HEK293 (cell line): ENCODE data around the gene GTPBP1.
A peak's percentile ranks its signal among the peaks of the same experiment; 100 is the strongest.

ENCODE experiments used
- CTCF ChIA-PET: fragments of 350-600 bp; formaldehyde crosslinking; extraction: SDS; loops from one replicate; lab custom pipeline; 2021; ENCODE audit warnings: antibody characterized with exemption; lab: Yijun Ruan, JAX
- POLR2A ChIA-PET: fragments of 300-600 bp; formaldehyde crosslinking; extraction: SDS; loops from one replicate; lab custom pipeline; 2020; ENCODE audit warnings: antibody characterized with exemption, inconsistent platforms; lab: Yijun Ruan, JAX
- H3K27ac ChIP-seq: fragments of 200-500 bp; sonication (Bioruptor generic); 2 replicates; pipeline ENCODE4 v1.5.1; 2014; ENCODE audit warnings: low read depth, low read length, control low read depth, inconsistent platforms; ENCODE audit errors: extremely low read depth
- H3K36me3 ChIP-seq, 2 experiments: fragments of 200-500 bp in 1 of 2; sonication (Bioruptor generic) in 1 of 2; 1 replicate in 1 of 2; 2 replicates in 1 of 2; pipeline ENCODE4 v1.5.1; 2014 to 2017; ENCODE audit warnings: inconsistent platforms in 2 of 2, low read length in 2 of 2; ENCODE audit not compliant: control insufficient read depth in 2 of 2, insufficient read depth in 1 of 2
- H3K4me1 ChIP-seq: fragments of 200-500 bp; sonication (Bioruptor generic); 2 replicates; pipeline ENCODE4 v1.5.1; 2014; ENCODE audit warnings: mild to moderate bottlenecking, low read length, inconsistent platforms; ENCODE audit not compliant: control insufficient read depth, insufficient read depth
- H3K4me3 ChIP-seq: 2 replicates; pipeline ENCODE4 v1.5.1; 2011; ENCODE audit warnings: low read depth, mild to moderate bottlenecking, control low read depth, low read length, moderate library complexity
- H3K9me3 ChIP-seq: fragments of 200-500 bp; sonication (Bioruptor generic); 2 replicates; pipeline ENCODE4 v1.5.1; 2014; ENCODE audit warnings: low read depth, low read length, inconsistent platforms; ENCODE audit not compliant: control insufficient read depth, insufficient read depth
- HOXC10 ChIP-seq: sonication (generic); formaldehyde crosslinking; IDR thresholded peaks from 2 replicates; pipeline ENCODE4 v1.8.1; 2023; ENCODE audit warnings: mild to moderate bottlenecking, missing genetic modification reagents
- HOXD13 ChIP-seq: sonication (generic); formaldehyde crosslinking; IDR thresholded peaks from 2 replicates; pipeline ENCODE4 v1.8.0; 2022; ENCODE audit warnings: missing genetic modification reagents, borderline replicate concordance
- PRDM10 ChIP-seq: fragments of 450-650 bp; formaldehyde crosslinking; IDR thresholded peaks from 2 replicates; pipeline ENCODE4 v1.5.1; 2016; ENCODE audit warnings: missing biosample characterization, missing genetic modification characterization
- PRDM2 ChIP-seq: fragments of 450-650 bp; formaldehyde crosslinking; IDR thresholded peaks from 2 replicates; pipeline ENCODE4 v1.5.1; 2016; ENCODE audit warnings: missing biosample characterization, missing genetic modification characterization, borderline replicate concordance
- SP7 ChIP-seq: fragments of 450-650 bp; formaldehyde crosslinking; IDR thresholded peaks from 2 replicates; pipeline ENCODE4 v1.5.1; 2016; ENCODE audit warnings: missing biosample characterization, missing genetic modification characterization
- ZFP69B ChIP-seq: fragments of 450-650 bp; formaldehyde crosslinking; IDR thresholded peaks from 2 replicates; pipeline ENCODE4 v1.5.1; 2016; ENCODE audit warnings: missing biosample characterization, missing genetic modification characterization
- ZNF133 ChIP-seq: fragments of 450-650 bp; formaldehyde crosslinking; IDR thresholded peaks from 2 replicates; pipeline ENCODE4 v1.5.1; 2016; ENCODE audit warnings: missing biosample characterization, missing genetic modification characterization
- ZNF148 ChIP-seq: fragments of 450-650 bp; formaldehyde crosslinking; IDR thresholded peaks from 2 replicates; pipeline ENCODE4 v1.5.0; 2017; ENCODE audit warnings: missing biosample characterization, missing genetic modification characterization, borderline replicate concordance
- ZNF26 ChIP-seq: fragments of 450-650 bp; formaldehyde crosslinking; IDR thresholded peaks from 2 replicates; pipeline ENCODE4 v1.5.1; 2016; ENCODE audit warnings: missing biosample characterization, missing genetic modification characterization
- ZNF274 ChIP-seq, 2 experiments: fragments of 200-500 bp in 1 of 2; fragments of 450-650 bp in 1 of 2; sonication (Bioruptor generic) in 1 of 2; formaldehyde crosslinking in 1 of 2; IDR thresholded peaks; 2 replicates each; pipeline versions ENCODE4 v1.5.1 to v1.6.1; 2014 to 2016; ENCODE audit warnings: borderline replicate concordance in 1 of 2, inconsistent platforms in 1 of 2, low read length in 1 of 2, missing biosample characterization in 1 of 2, missing genetic modification characterization in 1 of 2
- ZNF302 ChIP-seq: fragments of 450-650 bp; formaldehyde crosslinking; IDR thresholded peaks from 2 replicates; pipeline ENCODE4 v1.5.1; 2016; ENCODE audit warnings: missing biosample characterization, missing genetic modification characterization, low read depth
- ZNF311 ChIP-seq: fragments of 450-650 bp; formaldehyde crosslinking; IDR thresholded peaks from 2 replicates; pipeline ENCODE4 v1.5.1; 2017; ENCODE audit warnings: missing biosample characterization, missing genetic modification characterization, borderline replicate concordance
- ZNF366 ChIP-seq: fragments of 450-650 bp; formaldehyde crosslinking; conservative IDR thresholded peaks from 2 replicates; pipeline ENCODE4 v1.5.1; 2016; ENCODE audit warnings: missing biosample characterization, missing genetic modification characterization
- ZNF394 ChIP-seq: fragments of 450-650 bp; formaldehyde crosslinking; IDR thresholded peaks from 2 replicates; pipeline ENCODE4 v1.5.1; 2016; ENCODE audit warnings: missing biosample characterization, missing genetic modification characterization, mild to moderate bottlenecking, moderate library complexity, borderline replicate concordance
- ZNF449 ChIP-seq: fragments of 450-650 bp; formaldehyde crosslinking; IDR thresholded peaks from 2 replicates; pipeline ENCODE4 v1.5.1; 2017; ENCODE audit warnings: missing biosample characterization, mild to moderate bottlenecking, missing genetic modification characterization, moderate library complexity
- ZNF544 ChIP-seq: fragments of 450-650 bp; formaldehyde crosslinking; IDR thresholded peaks from 2 replicates; pipeline ENCODE4 v1.5.0; 2017; ENCODE audit warnings: missing biosample characterization, missing genetic modification characterization
- ZNF704 ChIP-seq: fragments of 450-650 bp; formaldehyde crosslinking; IDR thresholded peaks from 2 replicates; pipeline ENCODE4 v1.5.1; 2016; ENCODE audit warnings: missing biosample characterization, missing genetic modification characterization

GTPBP1 gene

GRCh38 chr22:38762551-38762983 is 56.8 kb downstream of the GTPBP1 start (continued):
- TF ChIP-seq PRDM2 (tag by site-specific recombination), result no peak
- no peak for TF ChIP-seq SP7 (tag by site-specific recombination)
- no peak for TF ChIP-seq ZNF133 (tag by site-specific recombination)
- no peak for TF ChIP-seq ZFP69B (tag by site-specific recombination)
- TF ChIP-seq ZNF148 (tag by site-specific recombination), result no peak
- TF ChIP-seq HOXD13 (CRISPR knock-in tag), result no peak

GRCh38 chr22:38766076-38766777 is 60.5 kb downstream of the GTPBP1 start:
- CTCF ChIA-PET, result interaction anchor here (0.6 to 6.6 kb wide), 36 partner anchors 9 to 1126 kb away, joined by 3 to 63 read pairs (median 4); partner anchors contain the start of genes NPTXR and SUN2
- no peaks in the 10 kb centered on the region for H3K4me1 ChIP-seq
- no peaks in the 10 kb centered on the region for H3K9me3 ChIP-seq
- POLR2A ChIA-PET, result interaction anchor here (0.9 to 1.7 kb wide), 6 partner anchors 9 to 754 kb away, joined by 3 to 8 read pairs (median 3); partner anchors contain the start of gene ATF4
- H3K27ac ChIP-seq, result no peak overlapping the region
- H3K4me3 ChIP-seq, result no peak overlapping the region
- no peaks in the 10 kb centered on the region for H3K36me3 ChIP-seq
- TF ChIP-seq ZNF302 (tag by site-specific recombination) (no peak), HOXC10 (CRISPR knock-in tag) (no peak), ZNF366 (tag by site-specific recombination) (peak; percentile 43), ZNF311 (tag by site-specific recombination) (no peak), ZNF394 (no peak), ZNF544 (tag by site-specific recombination) (no peak), ZNF274 (IDR thresholded peaks at IDR 0.05; ENCODE audit: low read length) (no peak), ZNF274 (tag by site-specific recombination; IDR thresholded peaks at IDR 0.05; ENCODE audit: borderline replicate concordance) (no peak), PRDM10 (tag by site-specific recombination) (0 out of 2 replicates have a peak, but pooled peaks have one; percentile 30), ZNF449 (tag by site-specific recombination) (no peak), ZNF26 (no peak), ZNF704 (tag by site-specific recombination) (no peak)
